Prostate gland (tissue), 2 donors: Measurements from ENCODE around the gene SERTAD4.

Experiments
- POLR2A ChIP-seq: fragments of 450-650 bp; IDR thresholded peaks from one replicate; pipeline ENCODE4 v1.6.1; 2016; ENCODE audit warnings: antibody characterized with exemption, mild to moderate bottlenecking
- POLR2AphosphoS5 ChIP-seq: sonication (generic); formaldehyde crosslinking; IDR thresholded peaks from one replicate; pipeline ENCODE4 v1.6.1; 2017; ENCODE audit warnings: antibody characterized with exemption
- TF ChIP-seq, protein P1 (sequence below), 4 experiments: fragments of 200-600 bp in 2 of 4; fragments of 450-650 bp in 2 of 4; sonication (generic) in 2 of 4; IDR thresholded peaks; 1 replicate in 3 of 4; 2 replicates in 1 of 4; pipeline ENCODE4 v1.5.1; 2016 to 2019; ENCODE audit warnings: antibody characterized with exemption in 4 of 4, mild to moderate bottlenecking in 2 of 4, moderate library complexity in 2 of 4

- TF ChIP-seq, protein P1, sequence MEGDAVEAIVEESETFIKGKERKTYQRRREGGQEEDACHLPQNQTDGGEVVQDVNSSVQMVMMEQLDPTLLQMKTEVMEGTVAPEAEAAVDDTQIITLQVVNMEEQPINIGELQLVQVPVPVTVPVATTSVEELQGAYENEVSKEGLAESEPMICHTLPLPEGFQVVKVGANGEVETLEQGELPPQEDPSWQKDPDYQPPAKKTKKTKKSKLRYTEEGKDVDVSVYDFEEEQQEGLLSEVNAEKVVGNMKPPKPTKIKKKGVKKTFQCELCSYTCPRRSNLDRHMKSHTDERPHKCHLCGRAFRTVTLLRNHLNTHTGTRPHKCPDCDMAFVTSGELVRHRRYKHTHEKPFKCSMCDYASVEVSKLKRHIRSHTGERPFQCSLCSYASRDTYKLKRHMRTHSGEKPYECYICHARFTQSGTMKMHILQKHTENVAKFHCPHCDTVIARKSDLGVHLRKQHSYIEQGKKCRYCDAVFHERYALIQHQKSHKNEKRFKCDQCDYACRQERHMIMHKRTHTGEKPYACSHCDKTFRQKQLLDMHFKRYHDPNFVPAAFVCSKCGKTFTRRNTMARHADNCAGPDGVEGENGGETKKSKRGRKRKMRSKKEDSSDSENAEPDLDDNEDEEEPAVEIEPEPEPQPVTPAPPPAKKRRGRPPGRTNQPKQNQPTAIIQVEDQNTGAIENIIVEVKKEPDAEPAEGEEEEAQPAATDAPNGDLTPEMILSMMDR (IDR thresholded peaks at IDR 0.05) = no peak
- TF ChIP-seq POLR2AphosphoS5 = no peak
- TF ChIP-seq POLR2A = no peak
Observed at GRCh38 chr1:210288116-210288515, 55.5 kb downstream of the SERTAD4 start.
